Skeletal muscle cell (primary cell): Measurements from ENCODE around the gene BPIFA3.
A peak's percentile ranks its signal among the peaks of the same experiment; 100 is the strongest.

Experiments used
- DNase-seq: peaks from one replicate; pipeline ENCODE4 v3.0.0-alpha.2; 2010; ENCODE audit warnings: low read depth
- H3K4me3 ChIP-seq: 2 replicates; pipeline ENCODE4 v1.5.1; 2011; ENCODE audit warnings: low read depth, mild to moderate bottlenecking, control low read depth, low read length, moderate library complexity

BPIFA3 gene

DNA sequence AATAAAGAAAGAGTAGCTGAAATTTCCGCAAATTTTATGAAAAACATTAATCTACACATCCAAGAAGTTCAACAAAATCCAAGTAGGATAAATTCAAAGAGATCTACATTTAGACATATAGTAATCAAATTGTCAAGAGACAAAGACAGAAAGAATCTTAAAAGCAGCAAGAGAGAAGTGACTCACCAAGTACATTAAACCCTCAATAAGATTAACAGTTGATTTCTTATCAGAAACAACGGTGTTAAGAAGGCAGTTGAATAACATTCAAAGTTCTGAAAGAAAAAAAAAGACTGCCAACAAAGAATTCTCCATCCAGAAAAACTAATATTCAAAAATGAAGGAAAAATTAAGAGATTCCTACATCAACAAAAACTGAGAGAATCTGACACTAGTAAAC, 37.9 kb downstream of the BPIFA3 start:
- H3K4me3 ChIP-seq = no peak overlapping the region
- no peak for DNase-seq

- no peak overlapping the region for H3K4me3 ChIP-seq
- no peak for DNase-seq
These were observed 40.1 kb downstream of the BPIFA3 start for GRCh38 chr20:33257237-33257636.

- DNase-seq = no peak
- no peak overlapping the region for H3K4me3 ChIP-seq
These were observed 42.2 kb downstream of the BPIFA3 start for GRCh38 chr20:33259371-33259770.

- no peak for DNase-seq
These were observed 44.3 kb downstream of the BPIFA3 start for GRCh38 chr20:33261465-33261864.

GRCh38 chr20:33262658-33263065, 45.5 kb downstream of the BPIFA3 start:
- DNase-seq = peak; percentile 15
- H3K4me3 ChIP-seq = no peak overlapping the region

More at GRCh38 chr20:33261465-33261864, 44.3 kb downstream of the BPIFA3 start:
- H3K4me3 ChIP-seq = no peak overlapping the region

DNA sequence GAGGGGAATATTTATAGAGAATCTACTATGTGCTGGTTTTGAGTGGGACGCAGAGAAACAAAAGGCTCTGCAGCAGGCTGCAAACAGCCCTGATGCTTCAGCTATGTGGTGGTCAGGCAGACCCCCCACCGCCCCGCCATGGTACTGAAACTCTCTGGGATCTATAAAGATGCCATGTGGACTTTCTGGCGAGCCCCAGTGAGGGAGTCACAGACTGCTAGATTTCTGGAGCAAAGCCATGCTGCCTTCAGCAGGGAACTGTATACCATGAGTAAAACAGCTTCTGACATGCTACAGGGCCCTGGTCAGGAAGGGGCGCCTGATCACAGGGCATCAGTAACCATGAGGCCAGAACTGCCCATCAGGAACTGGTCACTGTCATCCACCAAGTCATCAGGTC, 46.6 kb downstream of the BPIFA3 start:
- H3K4me3 ChIP-seq = no peak overlapping the region
- DNase-seq = no peak

DNA sequence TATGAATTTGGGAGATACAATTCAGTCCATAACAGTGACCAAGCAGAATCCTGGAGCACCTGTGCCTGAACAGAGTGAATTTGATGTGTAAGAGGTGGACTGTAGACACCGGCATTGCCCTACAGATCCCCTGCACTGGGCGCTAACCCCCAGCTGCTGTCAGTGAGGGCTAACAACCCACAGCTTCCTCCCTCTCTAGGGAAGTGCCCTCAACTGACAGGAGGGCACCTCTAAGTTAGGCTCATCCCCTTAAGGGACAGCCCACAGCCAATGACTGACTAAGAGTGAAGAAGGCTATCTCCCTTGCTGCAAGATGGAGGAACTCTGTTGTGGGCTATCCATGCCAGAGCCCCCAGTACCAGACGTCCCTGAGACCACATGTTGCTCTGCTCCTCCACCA, 50.5 kb downstream of the BPIFA3 start:
- DNase-seq = no peak
- no peak overlapping the region for H3K4me3 ChIP-seq

DNA sequence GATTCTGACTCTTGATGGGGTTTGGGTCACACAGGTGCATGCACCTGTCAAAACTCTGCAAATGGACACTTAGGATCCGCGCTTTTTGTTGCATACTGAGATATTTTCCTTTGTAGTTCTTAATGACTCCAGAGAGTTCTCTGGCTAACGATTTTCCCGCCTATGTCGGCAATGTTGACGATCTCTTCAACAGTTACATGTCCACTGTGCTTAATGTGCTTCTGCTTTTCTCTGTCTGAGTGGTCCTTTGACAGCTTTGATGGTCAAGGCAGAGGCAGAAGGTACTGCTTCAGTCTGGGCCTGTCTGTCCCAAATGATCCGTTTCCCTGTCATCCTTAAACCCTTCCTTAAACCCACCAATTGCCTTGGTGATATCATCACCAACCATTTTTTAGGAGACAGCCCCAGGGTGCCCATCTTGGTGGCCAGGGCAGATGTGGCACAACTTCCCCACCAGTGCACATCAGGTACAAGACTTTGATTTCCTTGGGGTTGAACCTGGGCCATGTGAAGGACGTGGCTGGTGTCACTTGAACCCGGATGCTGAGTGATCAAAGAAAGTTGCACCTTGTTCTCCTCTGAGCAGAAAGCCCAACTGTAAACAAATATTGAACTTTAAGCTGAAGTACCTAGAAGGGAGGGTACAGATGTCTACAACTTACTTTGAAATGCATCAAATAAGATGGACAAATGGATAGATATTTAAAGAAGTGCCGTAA, 55.2 kb downstream of the BPIFA3 start:
- H3K4me3 ChIP-seq = no peak overlapping the region
- DNase-seq = no peak

- DNase-seq = no peak
- H3K4me3 ChIP-seq = no peak overlapping the region
These were observed 56.1 kb downstream of the BPIFA3 start for GRCh38 chr20:33273117-33273851.

- DNase-seq = no peak
- H3K4me3 ChIP-seq = no peak overlapping the region
These were observed 58.1 kb downstream of the BPIFA3 start for GRCh38 chr20:33275215-33275614.

DNA sequence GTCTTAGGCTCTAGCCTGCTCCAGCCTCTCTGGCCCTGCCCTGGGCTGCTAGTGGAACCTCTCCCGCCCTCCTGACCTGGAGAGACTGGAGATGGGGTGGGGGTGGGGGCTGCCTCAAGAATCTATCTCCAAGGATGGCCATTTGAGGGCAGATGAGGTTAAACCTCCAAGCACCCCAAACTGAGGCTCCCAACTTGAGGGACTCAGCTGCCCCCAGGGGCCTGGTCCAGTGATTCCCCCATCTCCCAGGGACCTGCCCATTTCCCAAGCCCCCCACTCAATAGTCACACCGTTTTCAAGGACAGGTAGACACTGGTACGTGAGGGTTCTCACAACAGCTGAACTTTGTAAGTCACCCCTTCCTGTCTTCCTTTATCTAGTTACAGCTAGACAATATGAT, 58.7 kb downstream of the BPIFA3 start:
- no peak overlapping the region for H3K4me3 ChIP-seq
- no peak for DNase-seq

- no peak for DNase-seq
- no peak overlapping the region for H3K4me3 ChIP-seq
These were observed 59.4 kb downstream of the BPIFA3 start for GRCh38 chr20:33276303-33277113.
